Nephron progenitor cell (in vitro differentiated cells): Measurements from ENCODE around the gene CEPT1.

ENCODE experiments used
- DNase-seq: peaks from one replicate; pipeline ENCODE4 v3.0.0; 2021
- H3K27ac Mint-ChIP-seq: 2 replicates; pipeline ENCODE4 v1.8.0; 2021; ENCODE audit warnings: mild to moderate bottlenecking, moderate library complexity, mixed read lengths
- H3K27me3 Mint-ChIP-seq: 2 replicates; pipeline ENCODE4 v1.8.0; 2021; ENCODE audit warnings: mild to moderate bottlenecking, low read depth, mixed read lengths; ENCODE audit not compliant: poor library complexity
- H3K36me3 Mint-ChIP-seq: 2 replicates; pipeline ENCODE4 v1.8.0; 2021; ENCODE audit warnings: low read depth, mixed read lengths
- H3K4me1 Mint-ChIP-seq: 2 replicates; pipeline ENCODE4 v1.8.0; 2021; ENCODE audit warnings: mixed read lengths
- H3K4me3 Mint-ChIP-seq: 2 replicates; pipeline ENCODE4 v1.8.0; 2021; ENCODE audit warnings: mild to moderate bottlenecking, moderate library complexity, mixed read lengths
- H3K9me3 Mint-ChIP-seq: 2 replicates; pipeline ENCODE4 v1.8.0; 2021; ENCODE audit warnings: mild to moderate bottlenecking, moderate library complexity, mixed read lengths
- CTCF ChIP-seq: fragments of 200-600 bp; sonication (generic); IDR thresholded peaks from 2 replicates; pipeline ENCODE4 v1.5.0; 2021; ENCODE audit warnings: antibody characterized with exemption

Gene CEPT1

GRCh38 chr1:111234258-111234657, 94.2 kb downstream of the CEPT1 start:
- Mint-ChIP-seq H3K36me3 (no peaks in the 10 kb centered on the region), H3K27me3 (peaks cover 16% of the 10 kb centered on the region), H3K4me1 (no peaks in the 10 kb centered on the region), H3K9me3 (no peaks in the 10 kb centered on the region), H3K4me3 (no peak overlapping the region), H3K27ac (peak overlapping the region; percentile 20)
- DNase-seq, result no peak
- no peak for TF ChIP-seq CTCF
